Ascending aorta (tissue), 2 donors: Measurements from ENCODE around the gene TXNL4A. TPM values are rescaled to one million over a fixed set of nuclear protein-coding genes. Genes with fewer than 3 reads are reported as not detected.

ENCODE experiments used
- DNase-seq, 2 donors: peaks; one replicate each; pipeline ENCODE4 v3.0.0-alpha.2; 2019; ENCODE audit warnings: low spot score in 2 of 2
- H3K27ac ChIP-seq, 2 donors: fragments of 200-600 bp; sonication (generic); one replicate each; pipeline ENCODE4 v1.5.1; 2016 to 2017; ENCODE audit warnings: mild to moderate bottlenecking in 1 of 2
- H3K27me3 ChIP-seq: fragments of 200-600 bp; sonication (generic); one replicate; pipeline ENCODE4 v1.5.1; 2017
- H3K36me3 ChIP-seq, 2 donors: fragments of 200-600 bp; sonication (generic); one replicate each; pipeline ENCODE4 v1.5.1; 2016
- H3K4me1 ChIP-seq, 2 donors: fragments of 200-600 bp; sonication (generic); one replicate each; pipeline ENCODE4 v1.5.1; 2016 to 2017; ENCODE audit warnings: mild to moderate bottlenecking in 1 of 2
- H3K4me3 ChIP-seq, 2 donors: fragments of 200-600 bp; sonication (generic); one replicate each; pipeline ENCODE4 v1.5.1; 2016 to 2017; ENCODE audit warnings: mild to moderate bottlenecking in 1 of 2
- H3K9me3 ChIP-seq, 2 donors: fragments of 200-600 bp; sonication (generic); one replicate each; pipeline ENCODE4 v1.5.1; 2016
- intact Hi-C: fragments of 100-400 bp; cut with DNase I; formaldehyde crosslinking; loops from one replicate; pipeline ENCODE4 v1.15.1; 2023
- total RNA-seq: library from RNA; depleted of rRNA; stranded (reverse); fragments of >200 nt; gene quantifications from one replicate; pipeline ENCODE4 v1.1.0, GENCODE V29; 2016
- TF ChIP-seq, protein P1 (sequence below), 3 experiments: fragments of 200-600 bp in 2 of 3; fragments of 450-650 bp in 1 of 3; sonication (generic) in 2 of 3; IDR thresholded peaks; one replicate each; pipeline ENCODE4 v1.5.1; 2016 to 2019; ENCODE audit warnings: antibody characterized with exemption in 3 of 3, mild to moderate bottlenecking in 1 of 3, moderate library complexity in 1 of 3

The TXNL4A gene
- total RNA-seq, 1 donor from 2014 or later, result 16.5 TPM

DNA sequence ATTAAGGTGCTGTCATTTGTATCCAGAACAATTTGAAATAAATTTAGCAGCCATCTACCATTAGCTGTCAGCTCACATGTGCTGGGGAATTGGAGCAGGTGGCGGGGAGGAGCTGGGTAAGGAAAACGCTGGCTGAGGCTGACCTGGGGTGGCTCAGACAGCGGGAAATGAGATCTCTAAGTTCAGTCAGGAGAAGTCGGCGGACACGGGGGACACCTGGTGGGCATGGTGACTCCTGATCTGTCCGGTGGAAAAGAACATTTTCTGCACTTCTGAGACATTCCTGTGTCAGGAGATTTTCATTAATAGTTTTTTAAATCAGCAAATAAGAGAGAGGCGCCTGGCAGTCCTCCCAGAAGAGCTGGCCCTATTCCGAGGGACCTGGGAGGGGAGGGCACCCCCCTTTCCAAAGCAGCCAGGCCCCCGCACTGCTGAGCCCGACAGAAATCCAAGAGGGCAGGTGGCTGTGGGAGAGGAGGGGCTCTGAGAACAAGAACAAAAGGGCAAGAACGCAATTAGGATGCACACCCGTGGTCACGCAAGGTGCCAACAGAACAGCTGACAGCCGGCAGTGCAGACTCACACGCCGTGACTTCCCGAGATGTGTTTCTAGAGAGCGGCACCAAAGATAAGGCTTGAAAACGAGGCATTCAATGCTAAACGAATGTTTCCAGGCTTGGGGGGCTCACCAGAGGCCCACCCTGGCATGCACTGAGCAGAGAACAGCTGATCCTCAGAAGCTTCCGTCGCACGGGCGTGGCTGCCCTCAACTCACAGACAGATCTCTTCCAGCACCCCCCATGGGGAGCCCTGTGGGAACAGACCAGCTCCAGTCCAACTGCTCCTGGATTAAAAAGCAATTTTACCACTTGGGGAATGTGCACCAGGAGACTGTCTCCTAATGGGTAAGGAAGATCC is 63.3 kb downstream of the TXNL4A start:
- Histone ChIP-seq H3K9me3 (peaks cover 10 to 11% of the 10 kb centered on the region in 2 donors), H3K27ac (no peak overlapping the region), H3K4me3 (no peak overlapping the region), H3K27me3 (no peaks in the 10 kb centered on the region), H3K36me3 (peaks cover 19 to 43% of the 10 kb centered on the region in 2 donors), H3K4me1 (no peaks in the 10 kb centered on the region)
- peak in 1 of 2 donors; percentile 52 for DNase-seq
- TF ChIP-seq, protein P1, sequence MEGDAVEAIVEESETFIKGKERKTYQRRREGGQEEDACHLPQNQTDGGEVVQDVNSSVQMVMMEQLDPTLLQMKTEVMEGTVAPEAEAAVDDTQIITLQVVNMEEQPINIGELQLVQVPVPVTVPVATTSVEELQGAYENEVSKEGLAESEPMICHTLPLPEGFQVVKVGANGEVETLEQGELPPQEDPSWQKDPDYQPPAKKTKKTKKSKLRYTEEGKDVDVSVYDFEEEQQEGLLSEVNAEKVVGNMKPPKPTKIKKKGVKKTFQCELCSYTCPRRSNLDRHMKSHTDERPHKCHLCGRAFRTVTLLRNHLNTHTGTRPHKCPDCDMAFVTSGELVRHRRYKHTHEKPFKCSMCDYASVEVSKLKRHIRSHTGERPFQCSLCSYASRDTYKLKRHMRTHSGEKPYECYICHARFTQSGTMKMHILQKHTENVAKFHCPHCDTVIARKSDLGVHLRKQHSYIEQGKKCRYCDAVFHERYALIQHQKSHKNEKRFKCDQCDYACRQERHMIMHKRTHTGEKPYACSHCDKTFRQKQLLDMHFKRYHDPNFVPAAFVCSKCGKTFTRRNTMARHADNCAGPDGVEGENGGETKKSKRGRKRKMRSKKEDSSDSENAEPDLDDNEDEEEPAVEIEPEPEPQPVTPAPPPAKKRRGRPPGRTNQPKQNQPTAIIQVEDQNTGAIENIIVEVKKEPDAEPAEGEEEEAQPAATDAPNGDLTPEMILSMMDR (IDR thresholded peaks at IDR 0.05), result no peak
- intact Hi-C loops, result no loop called here

DNA sequence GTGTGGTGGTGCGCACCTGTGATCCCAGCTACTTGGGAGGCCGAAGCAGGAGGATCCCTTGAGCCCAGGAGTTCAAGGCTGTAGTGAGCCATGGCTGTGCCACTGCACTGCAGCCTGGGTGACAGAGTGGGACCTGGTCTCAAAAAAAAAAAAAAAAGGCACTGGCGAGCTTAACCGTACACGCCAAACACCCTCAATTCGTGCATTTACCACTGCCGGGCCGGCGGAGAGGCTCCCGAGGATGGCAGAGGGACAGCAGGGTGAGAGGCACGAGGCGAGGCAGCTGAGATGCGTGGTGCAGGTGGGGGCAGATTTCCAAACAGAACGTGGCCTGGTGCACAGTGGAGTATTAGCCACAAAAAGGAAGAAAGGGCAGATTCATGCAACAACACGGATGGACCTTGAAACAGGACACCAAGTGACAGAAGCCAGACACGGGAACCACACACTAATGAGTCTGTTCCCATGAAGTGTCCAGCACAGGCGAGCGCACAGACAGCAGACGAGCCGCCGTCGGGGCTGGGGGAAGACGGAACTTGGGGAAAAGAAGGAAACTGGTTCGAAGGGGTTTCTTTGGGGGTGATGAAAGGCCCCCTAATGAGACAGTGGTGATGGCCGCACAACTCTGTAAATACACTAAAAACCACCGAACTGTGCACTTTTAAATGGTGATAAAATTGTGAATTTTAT is 64.3 kb downstream of the TXNL4A start:
- H3K36me3 ChIP-seq, result peaks cover 10 to 35% of the 10 kb centered on the region in 2 donors
- DNase-seq, result peak in 1 of 2 donors; percentile 41
- TF ChIP-seq, protein P1 (IDR thresholded peaks at IDR 0.05), result no peak
- H3K4me1 ChIP-seq, result no peaks in the 10 kb centered on the region
- H3K27me3 ChIP-seq, result no peaks in the 10 kb centered on the region
- H3K4me3 ChIP-seq, result no peak overlapping the region
- H3K27ac ChIP-seq, result no peak overlapping the region
- peaks cover 0 to under 1% of the 10 kb centered on the region in 2 donors for H3K9me3 ChIP-seq
- intact Hi-C loops, result no loop called here

DNA sequence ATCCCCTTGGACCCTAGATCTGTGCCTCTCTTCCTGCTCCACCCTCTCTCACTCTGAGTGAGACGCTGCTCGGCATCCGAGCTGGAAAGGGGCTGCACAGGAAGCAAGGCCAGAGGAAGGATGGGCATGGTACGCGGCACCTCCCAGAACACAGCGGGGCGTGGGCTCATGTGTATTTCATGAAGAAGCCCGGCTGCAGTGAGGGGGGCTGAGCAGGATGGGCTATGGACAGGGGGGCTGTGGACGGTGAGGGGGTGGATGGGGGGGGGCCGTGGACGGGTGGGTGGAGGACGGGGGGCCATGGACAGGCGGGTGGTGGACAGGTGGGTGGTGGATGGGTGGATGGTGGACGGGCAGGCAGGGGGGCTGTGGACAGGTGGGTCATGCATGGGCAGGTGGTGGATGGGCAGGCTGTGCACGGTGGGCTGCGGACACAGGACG is 65.4 kb downstream of the TXNL4A start:
- no peak overlapping the region for H3K27ac ChIP-seq
- H3K9me3 ChIP-seq, result no peaks in the 10 kb centered on the region
- H3K27me3 ChIP-seq, result no peaks in the 10 kb centered on the region
- TF ChIP-seq, protein P1 (IDR thresholded peaks at IDR 0.05), result no peak
- no peak overlapping the region for H3K4me3 ChIP-seq
- intact Hi-C loops, result no loop called here
- DNase-seq, result peak in 1 of 2 donors; percentile 59
- peaks cover 14 to 35% of the 10 kb centered on the region in 2 donors for H3K36me3 ChIP-seq
- no peaks in the 10 kb centered on the region for H3K4me1 ChIP-seq

DNA sequence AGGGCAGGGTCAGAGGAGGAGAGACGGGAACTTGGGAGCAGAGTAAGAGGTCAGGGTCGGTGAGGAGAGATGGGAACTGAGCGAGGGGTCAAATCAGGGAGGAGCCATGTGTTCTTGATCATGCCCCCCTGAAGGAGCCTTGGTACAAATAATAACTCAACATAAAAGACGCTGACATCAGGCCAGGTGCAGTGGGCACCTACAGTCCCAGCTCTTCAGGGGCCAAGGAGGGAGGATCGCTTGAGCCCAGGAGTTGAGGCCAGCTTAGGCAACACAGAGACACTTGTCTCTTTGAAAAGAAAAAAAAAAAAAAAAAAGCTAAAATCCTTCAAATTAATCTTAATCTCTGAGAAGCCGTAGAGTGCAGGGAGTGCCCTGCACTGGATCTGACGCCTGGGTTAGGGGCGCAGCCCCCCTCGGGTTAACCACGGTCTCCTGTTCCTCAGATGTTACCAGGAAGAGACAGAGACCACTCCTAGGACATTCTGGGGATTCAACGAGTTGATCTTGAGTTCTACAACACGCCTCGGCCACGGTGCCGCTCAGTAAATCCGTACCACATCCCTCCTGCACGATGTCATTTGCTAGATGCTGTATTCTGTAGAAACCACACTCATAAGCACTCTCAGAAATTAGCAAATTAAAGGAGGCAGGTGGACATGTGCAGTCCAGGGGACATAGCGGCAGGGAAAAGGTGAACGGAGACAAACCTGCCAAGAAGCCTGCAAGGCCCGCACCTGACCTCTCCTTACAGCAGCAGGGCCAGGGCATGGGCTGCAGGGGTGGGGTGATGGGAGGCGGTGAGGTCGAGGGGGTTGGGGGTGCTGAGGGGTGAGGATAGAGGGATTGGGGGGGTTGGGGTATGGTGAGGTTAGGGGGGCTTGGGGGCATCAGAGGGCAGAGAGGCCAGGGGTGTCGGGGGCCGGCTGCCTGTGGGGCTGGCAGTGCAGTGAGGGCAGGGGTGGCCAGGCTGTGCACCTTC is 66.1 kb downstream of the TXNL4A start:
- Histone ChIP-seq H3K9me3 (no peaks in the 10 kb centered on the region), H3K27me3 (no peaks in the 10 kb centered on the region), H3K4me3 (no peak overlapping the region), H3K36me3 (peaks cover 9 to 40% of the 10 kb centered on the region in 2 donors), H3K27ac (no peak overlapping the region), H3K4me1 (no peaks in the 10 kb centered on the region)
- DNase-seq, result peak in 1 of 2 donors; percentile 40
- intact Hi-C loops, result no loop called here
- TF ChIP-seq, protein P1 (IDR thresholded peaks at IDR 0.05), result no peak

Other genes with a start within 250 kb of the TXNL4A start
- not detected for gene KCNG2, start 190.6 kb downstream of the TXNL4A start, total RNA-seq
- gene SLC66A2, start 36.9 kb downstream of the TXNL4A start, total RNA-seq, result 52.9 TPM
- 1.3 TPM for gene HSBP1L1, start 23.9 kb downstream of the TXNL4A start, total RNA-seq
- 23.1 TPM for gene RBFA, start 45.9 kb upstream of the TXNL4A start, total RNA-seq
- 6.8 TPM for gene ADNP2, start 120.7 kb upstream of the TXNL4A start, total RNA-seq